ENCODE data around the gene UBE2F.

GRCh38 chr2:237924164-237924534 is 42.7 kb upstream of the UBE2F start:
- TF ChIP-seq, protein P1, sequence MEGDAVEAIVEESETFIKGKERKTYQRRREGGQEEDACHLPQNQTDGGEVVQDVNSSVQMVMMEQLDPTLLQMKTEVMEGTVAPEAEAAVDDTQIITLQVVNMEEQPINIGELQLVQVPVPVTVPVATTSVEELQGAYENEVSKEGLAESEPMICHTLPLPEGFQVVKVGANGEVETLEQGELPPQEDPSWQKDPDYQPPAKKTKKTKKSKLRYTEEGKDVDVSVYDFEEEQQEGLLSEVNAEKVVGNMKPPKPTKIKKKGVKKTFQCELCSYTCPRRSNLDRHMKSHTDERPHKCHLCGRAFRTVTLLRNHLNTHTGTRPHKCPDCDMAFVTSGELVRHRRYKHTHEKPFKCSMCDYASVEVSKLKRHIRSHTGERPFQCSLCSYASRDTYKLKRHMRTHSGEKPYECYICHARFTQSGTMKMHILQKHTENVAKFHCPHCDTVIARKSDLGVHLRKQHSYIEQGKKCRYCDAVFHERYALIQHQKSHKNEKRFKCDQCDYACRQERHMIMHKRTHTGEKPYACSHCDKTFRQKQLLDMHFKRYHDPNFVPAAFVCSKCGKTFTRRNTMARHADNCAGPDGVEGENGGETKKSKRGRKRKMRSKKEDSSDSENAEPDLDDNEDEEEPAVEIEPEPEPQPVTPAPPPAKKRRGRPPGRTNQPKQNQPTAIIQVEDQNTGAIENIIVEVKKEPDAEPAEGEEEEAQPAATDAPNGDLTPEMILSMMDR (IDR thresholded peaks at IDR 0.05), result no peak
- no peak for TF ChIP-seq POLR2AphosphoS5 (IDR thresholded peaks at IDR 0.05)
